Stromal cell of bone marrow (primary cell): Measurements from ENCODE around the gene PKIG.
A peak's percentile ranks its signal among the peaks of the same experiment; 100 is the strongest.
"Not testable (repeated sequence)": the region's sequence is repeated elsewhere in the genome, so short reads cannot be mapped to it uniquely, and the experiment has no call there.

Source experiments
- DNase-seq: peaks from one replicate; pipeline ENCODE4 v3.0.0-alpha.2; 2012; ENCODE audit warnings: low read depth

The PKIG gene

DNA sequence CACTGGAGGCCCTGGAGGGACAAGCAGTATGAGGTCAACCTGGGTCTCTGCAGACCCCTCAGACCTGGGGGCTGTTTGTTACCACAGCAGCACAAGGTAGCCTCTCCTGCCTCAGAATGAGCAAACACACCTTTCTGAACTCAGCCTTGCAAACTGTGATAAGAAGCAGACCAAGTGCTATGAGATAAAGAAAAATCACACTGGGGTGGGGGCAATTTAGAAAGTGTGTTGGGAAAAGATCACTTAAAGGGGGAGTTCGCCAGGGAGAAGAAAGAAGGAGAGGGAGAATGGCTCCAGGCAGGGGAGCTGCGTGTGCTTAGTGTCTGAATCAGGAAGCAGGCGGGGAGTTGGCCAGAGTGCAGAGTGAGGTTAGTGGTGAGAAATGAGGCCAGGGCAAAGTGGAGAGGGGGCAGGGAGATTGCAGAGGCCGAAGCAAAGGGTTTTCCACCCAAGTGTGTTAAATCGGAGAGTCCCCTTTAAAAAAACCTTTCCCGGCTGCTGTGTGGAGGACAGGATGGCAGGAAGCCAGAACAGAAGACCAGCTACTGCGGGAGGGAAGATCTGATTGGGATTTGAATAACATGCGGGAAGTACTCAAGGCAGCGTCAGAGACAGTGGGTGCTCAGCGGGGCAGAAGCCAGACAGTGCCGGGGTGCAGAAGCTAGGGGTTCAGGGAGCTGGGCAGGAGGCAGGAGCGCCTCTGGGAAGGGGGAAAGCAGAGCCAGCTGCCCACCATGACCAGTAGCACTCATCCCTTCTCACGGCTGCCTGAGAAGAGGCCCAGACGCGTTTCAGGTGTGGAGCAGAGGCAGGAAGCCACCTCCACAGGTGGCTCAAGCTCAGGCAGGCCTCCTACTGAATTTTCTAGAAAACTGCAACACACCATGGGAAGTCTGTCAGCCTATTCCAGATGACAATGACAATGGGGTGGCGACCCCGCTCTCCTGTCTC, 60.1 kb downstream of the PKIG start:
- DNase-seq: peak; percentile 77

DNA sequence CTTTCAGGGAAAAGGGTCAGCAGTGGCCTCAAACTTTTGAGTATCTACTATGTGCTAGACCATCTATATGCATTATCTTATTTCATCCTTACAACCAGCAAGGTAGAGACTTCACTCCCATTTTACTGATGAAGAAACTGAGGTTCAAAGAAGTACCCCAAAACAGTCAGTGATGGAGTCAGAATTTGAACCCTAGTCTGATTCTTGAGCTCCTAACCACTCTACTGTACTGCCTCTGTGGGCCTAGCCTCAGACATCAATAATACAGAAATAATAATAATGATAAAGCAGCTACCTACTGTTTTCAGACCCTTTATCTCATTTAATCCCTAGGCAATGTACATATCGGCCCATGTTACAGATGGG, 60.8 kb downstream of the PKIG start:
- DNase-seq: no peak

DNA sequence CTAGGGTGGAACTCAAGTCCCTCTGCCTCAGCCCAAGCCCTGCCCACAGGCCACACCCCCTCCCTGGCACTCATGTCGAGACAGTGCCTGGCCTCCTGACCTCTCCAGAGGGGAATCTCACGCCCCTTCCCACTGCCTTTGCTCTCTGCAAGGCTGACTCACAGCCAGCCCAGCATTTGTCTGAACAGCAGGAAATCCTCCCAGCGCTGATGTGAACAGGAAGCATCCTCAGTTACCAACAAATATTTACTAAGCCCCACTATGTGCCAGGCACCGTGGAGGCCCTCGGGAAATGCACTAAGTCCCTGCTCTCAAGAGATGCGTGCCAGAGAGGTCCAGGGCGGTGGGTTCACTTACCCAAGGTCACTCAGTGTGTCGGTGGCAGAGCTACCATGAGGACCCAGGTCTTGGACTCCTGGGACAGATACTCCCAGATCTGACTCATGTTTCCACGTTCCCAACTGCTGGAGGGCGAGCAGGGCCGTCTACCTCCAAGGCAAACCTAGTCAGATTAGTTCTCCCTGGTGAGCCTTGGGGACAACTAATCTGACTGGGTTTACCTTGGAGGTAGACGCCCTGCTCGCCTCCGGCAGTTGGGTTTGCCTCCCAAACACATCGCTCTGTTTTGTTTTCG, 61.3 kb downstream of the PKIG start:
- DNase-seq: peak; percentile 66

DNA sequence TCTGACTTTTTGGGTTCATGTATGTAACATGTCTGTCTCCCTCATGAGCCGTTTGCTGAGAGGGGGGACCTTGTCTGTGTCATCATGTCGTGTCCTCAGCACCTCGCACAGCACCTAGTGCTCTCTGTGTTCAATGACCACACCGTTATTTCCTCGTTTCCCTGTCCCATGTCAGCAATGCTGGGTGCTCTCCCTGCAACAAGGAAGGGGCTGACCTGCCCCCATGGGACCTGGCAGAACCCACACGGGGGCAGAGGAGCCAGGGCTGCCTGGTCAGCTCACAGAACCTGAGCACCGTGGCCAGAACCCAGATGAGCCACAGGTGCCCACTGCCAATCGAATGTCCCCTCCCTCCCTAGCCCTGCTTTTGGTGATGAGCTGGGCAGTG, 61.8 kb downstream of the PKIG start:
- no peak for DNase-seq

DNA sequence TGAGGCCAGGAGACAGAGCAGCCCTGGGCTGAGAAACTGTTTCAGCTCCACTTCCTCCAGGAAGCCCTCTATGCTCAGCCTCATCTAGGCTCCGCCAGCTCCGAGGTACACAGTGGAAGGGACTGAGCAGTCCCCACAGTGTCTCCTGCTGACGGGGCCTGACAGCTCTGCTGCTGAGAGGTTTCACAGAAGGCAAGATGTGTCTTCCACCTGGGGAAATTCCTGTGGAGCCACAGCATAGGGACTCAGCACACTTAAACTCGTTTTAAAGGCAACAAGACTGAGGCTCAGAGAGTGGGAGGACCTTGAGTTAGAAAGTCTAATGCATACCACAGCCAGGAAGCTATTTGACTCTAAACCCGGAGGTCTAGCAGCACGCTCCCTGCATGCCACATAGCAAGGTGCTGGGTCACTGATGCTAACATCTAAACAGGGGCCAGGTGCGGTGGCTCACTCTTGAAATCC, 62.3 kb downstream of the PKIG start:
- DNase-seq: no peak

DNA sequence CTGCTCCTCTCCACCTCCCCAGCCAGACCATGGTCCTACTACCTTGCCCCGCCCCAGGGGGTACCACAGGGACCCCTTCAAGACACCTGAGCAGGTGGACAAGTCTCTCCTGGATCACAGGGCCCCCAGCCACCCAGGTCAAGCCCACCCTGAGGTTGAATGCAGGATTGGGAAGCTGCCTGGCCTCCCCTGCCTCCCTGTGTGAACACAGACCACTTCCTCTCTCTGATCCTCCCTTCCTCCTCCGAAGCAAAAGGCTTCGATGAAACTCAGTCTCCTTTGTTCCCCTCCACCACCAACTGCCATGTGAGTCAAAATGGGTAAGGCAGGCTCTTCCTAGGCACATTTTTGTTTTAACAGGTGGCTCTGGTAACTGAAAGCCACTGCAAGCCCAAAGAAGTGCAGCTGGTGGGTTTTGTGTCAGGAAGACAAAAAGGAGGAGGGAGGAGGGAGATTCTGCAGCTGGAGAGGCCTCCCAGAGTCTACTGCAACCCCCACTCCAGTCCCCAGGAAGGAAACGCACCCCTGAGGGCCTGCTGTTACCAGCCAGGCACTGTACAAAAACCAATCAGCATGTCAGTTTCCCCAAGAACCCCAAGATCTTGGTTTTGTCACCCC, 63.8 kb downstream of the PKIG start:
- no peak for DNase-seq

DNA sequence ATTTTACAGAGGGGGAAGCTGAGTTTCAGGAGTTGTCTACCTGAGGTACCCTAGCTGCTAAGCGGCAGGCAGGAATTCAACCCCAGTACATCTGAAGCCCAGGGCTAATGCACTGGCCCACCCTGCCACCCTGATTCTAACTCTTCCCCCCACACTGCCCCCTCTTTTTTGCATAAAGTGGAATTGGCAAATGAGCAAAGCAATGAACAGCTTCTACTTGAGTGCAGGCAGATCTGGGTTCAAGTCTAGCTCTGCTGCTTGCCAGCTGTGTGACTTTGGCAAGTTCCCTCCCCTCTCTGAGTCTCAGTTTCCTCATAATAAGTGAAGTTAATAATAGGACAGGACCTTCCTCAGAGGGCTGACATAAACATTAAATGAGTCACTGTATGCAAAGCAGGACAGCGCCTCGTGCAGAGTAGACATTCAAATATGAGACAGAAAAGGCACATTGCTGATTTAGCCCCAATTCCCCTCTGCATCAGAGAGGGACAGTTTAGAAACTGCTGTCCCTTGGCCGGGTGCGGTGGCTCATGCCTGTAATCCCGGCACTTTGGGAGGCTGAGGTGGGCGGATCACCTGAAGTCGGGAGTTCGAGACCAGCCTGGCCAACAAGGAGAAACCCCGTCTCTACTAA, 64.4 kb downstream of the PKIG start:
- DNase-seq: no peak

DNA sequence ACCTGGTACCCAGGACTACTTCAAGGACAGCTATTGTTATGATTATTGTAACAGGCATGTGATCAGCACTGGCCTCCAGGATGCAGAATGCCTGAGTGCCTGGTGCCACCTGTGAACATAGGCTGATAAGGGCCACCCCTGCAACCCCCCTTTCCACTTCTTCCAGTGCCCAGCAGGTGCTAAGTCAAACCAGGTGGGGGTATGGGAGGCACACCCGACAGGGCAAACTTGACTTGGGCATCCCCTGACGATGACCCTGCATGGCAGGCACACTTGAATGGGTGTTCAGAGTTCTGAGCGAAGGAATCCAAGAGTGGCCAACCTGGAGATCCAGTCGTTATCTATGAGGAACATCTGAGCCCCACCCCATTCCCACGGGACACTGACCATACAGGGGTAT, 65.7 kb downstream of the PKIG start:
- DNase-seq: no peak

DNA sequence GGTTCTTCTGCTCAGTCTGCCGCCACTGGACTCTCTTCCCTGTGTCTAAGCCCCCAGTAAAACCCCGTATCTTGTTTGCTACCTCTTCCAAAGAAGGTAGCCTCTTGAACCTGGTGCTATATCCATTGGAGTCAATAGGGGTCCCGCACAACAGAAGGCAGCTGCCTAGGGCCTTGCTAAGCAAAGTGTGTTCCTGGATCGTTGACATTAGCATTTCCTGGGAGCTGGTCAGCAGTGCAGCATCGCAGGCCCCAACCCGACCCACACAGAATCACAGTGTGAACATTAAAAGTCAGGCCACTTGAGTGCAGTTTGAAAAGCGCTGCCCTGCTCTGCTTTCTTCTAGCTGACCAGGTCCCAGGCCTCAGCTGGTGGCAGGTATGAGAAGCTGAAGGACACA, 66.2 kb downstream of the PKIG start:
- DNase-seq: no peak

DNA sequence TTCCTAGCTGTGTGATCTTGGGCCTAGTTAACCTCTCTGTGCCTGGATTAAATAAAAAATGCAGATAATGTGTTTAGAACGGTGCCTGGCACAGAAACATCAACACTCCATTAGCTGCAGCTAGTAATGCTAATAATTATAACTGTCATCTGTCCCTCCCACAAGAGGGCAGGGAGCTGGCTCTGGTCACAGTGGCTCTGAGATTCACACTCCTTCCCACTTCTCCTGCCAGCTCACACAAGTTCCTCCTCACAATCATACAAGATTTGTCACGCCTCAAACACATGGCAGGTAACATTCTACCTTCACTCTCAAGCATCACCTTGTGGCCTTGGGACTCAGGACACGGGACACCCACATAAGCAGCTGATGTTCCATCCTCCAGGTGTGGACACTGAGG, 66.7 kb downstream of the PKIG start:
- DNase-seq: no peak

DNA sequence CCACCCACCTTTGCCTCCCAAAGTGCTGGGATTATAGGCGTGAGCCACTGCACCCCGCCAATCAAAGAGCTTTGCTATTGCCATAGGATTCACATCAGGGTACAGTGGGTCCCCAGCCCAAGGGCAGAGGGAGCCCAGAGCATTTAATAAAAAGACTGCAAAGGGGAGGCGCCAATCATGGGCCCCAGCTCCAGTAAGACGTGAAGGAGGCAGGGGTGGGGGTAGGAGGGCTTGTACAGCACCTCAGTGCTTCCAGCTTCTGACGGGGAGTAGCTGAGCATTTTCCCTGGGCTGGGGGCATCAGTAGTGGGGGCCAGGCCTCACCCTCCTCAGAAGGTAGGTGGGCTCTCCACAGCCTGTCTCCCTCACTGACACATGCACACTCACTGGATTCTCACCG, 67.6 kb downstream of the PKIG start:
- DNase-seq: no peak

DNA sequence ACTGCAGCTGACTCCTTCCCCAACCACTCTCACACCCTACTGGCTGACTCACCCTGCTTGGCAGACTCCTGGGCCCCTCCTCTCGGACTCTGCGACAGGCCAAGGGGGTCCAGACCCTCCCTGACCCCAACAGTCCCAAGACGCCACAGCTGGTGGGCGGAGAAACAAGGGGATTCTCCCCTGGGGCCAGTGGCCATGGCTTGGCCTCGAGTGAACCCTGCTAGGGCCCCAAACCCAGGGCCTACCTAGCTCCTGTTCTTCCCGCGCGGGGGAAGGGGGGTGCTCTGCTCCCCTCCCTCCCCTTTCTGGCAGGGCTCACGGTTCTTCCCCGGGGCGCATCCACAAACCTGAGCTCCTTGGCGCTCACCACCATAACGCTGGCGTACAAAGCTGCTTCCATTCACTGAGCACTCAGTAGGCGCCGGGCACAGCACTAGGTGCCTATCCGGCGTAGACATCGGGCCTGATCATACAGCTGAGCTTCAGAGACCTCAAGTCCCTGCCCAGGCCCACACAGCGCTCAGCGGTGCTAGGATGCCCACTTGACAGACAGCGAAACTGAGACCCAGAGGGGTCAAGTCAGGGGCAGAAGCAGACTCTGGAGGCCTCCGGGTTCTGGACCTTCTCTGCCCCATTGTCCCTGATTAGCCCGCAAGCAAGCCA, 68.5 kb downstream of the PKIG start:
- no peak for DNase-seq

DNA sequence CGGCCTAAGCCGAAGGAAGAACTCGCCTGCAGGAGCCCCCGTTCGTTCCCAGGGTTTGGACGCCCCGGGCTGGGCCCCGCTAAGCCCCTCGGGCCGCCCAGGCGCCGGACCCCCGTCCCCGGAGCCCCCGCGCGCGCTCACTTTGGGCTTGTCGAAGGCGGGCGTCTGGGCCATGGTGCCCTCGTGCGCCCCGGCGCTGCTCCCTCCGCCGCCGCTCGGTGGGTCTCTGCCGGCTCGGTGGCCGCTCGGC, 69.0 kb downstream of the PKIG start:
- DNase-seq: no peak

DNA sequence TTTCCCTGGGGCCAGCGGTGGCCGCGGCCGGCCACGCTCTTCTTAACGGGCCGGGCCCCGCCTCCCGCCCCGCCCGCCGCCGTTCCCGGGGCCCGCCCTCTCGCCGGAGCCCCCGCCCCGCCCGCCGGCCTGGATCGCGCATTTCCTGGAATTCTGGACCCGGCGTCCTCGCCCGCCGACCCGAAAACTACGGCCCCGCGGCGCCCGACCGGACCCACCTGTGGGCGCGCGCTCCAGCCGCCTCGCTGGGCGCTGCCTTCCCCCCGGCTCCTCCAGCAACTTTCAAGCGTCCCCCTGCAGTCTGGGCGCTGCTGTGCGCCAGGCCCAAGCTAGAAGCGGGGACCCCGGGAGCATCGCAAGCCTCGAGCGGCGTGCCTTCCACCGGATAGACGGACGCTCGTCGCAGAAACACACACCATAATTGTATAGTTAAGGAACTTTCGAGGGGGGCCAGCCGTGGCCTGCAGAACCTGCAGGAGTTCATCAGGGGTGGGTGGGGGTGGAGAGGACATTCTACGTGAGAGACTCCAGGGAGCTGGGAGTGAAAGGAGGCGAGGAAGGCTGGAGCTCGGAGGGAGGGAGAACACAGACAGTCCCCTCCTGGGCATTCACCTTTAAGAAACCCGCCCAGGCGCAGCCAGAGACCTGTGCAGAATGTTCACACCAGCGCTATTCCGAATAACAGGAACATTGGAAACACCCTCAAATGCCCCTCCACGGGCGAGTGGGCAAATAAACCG, 69.5 kb downstream of the PKIG start, which contains the start of gene ADA:
Gene ADA (minus strand): TSS at position 16 of the 740 bp plus-strand sequence. CDS start 92 bp downstream, outside the sequence.
- DNase-seq: no peak

DNA sequence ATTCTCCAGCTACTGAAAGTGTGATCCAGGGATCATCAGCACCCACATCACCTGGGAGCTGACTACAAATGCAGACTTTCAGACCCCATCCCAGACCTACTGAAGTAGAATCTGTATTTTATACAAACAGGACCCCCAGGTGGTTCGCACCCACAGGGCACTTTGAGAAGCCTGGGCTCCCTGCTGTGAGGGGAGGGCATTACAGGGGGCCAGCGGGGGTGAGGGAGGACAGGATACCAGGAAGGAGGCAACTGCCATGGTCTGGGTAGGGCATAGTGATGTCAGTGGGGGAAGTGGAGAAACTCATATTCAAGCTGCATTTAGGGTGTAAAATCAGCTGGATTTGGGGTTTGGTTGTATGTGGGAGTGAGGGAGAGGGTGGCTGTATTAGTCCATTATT, 71.2 kb downstream of the PKIG start:
- DNase-seq: no peak

DNA sequence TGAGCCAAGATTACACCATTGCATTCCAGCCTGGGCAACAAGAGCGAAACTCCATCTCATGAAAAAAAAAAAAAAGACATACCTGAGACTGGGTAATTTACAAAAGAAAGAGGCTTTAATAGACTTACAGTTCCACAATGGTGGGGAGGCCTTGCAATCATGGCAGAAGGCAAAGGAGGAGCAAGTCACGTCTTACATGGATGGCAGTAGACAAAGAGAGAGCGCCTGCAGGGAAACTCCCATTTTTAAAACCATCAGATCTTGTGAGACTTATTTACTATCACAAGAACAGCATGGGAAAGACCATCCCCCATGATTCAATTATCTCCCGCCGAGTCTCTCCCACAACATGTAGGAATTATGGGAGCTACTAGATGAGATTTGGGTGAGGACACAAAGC, 71.8 kb downstream of the PKIG start:
- not testable (repeated sequence) for DNase-seq

DNA sequence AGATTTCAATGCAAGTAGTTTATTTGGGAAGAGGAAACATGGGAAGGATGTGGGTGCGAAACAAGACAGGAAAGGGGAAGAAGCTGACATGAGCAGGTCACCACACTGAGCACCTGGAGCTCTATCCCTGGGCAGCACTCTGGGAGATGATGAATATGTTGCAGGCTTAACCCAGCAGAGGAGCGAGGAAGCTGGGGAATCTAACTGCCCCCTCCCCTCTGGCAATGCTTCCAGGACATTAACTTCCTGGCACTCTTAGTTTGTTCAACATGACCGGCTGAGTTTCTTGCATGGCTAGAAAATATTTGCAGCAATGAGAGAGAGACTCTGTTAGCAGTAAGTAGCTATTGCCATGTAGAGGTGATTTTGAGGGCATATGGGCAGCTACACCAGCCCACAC, 74.1 kb downstream of the PKIG start:
- no peak for DNase-seq

DNA sequence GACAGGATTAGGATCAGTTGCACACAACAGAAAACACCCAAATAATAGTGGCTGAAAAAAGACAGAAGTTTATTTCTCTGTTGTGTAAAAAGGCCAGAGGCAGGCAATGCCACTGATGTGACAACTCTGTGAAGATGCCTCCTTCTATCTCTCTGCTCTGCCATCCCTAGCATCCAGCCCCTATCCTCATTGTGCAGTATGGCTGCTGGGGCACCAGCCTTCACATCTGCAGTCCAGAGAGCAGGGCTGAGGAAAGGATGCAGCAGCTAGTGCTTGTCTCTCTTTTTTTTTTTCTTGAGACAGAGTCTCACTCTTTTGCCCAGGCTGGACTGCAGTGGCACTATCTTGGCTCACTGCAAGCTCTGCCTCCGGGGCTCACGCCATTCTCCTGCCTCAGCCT, 75.5 kb downstream of the PKIG start:
- no peak for DNase-seq

DNA sequence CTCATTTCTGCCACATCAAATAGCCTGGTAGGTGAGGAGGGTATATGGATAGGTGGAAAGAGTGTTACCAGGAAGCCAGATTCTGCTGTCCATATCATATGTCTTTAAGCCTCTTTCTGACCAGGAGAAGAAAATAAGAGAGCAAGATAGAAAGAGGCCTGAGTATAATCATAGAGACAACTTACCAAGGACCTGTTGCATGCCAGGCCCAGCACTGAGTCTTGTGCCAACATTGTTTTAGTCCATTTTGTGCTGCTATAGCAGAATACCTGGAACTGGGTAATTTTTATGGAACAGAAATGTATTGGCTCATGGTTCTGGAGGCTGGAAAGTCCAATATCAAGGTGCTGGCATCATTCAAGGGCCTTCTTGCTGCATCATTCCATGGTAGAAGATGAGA, 76.4 kb downstream of the PKIG start:
- DNase-seq: no peak

DNA sequence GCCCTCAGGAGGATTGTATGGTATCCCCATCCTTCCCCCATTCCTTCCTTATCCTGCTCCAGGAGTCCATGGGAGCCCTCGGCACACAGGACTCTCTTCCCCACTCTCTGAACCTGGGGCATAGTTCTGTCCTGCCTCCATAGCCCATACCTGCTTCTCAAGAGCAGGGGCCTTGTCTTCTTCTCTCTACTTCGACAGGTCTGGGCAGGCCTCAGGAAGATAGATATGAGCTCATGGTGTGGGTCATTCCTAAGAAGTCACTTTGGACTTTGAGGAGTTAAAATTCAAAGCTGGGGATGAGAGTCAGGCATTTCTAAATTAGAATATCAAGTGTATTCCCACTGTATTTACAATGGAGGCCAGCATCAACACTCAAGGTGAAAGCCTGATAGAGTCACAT, 77.6 kb downstream of the PKIG start:
- DNase-seq: no peak

DNA sequence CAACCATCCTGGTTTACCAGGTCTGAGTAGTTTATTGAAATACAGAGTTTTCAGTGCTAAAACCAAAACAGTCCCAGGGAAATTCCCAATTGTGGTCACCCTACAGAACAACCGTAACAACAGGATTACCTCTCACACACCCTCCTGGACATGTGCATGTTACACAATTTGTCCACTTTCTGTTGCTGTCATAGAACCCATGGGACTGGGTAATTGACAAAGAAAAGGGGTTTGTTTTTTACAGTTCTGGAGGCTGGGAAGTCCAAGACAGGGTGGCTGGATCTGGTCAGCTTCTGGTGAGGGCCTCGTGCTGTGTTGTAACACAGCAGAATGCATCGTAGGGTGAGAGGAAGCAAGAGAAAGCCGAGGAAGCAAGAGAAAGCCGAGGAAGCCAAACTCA, 78.2 kb downstream of the PKIG start:
- DNase-seq: no peak

DNA sequence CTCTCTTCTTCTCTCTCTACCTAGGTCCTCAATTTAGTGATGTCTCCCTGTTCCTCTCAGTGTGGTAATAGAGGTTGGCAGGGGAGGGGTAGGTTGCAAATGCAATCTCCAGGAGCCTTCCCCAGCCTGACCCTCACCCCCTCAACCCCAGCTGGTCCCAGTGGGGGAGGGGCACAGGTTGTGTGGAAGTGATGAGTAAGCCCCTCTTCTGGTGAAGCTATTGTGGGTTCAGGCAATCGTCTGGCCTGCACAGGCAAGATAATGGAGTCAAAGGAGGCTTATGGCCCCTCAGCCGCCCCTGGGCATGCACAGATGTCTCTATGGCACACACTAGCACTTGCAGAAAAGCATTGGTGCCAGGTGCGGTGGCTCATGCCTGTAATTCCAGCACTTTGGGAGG, 79.9 kb downstream of the PKIG start:
- no peak for DNase-seq
